Stimulated activated CD8-positive, alpha-beta memory T cell treated with anti-CD3 and anti-CD28 coated beads, Interleukin-12 subunit alpha, Interleukin-12 subunit beta, amount 100 ng/mL, for 4 hours (primary cell): Measurements from ENCODE around the gene XKR3.
"Not testable (repeated sequence)": the region's sequence is repeated elsewhere in the genome, so short reads cannot be mapped to it uniquely, and the experiment has no call there.

Experiments used
- DNase-seq: peaks from one replicate; pipeline ENCODE4 v3.0.0-alpha.2; 2020; ENCODE audit warnings: low read depth

The XKR3 gene

GRCh38 chr22:16824716-16825687 is at the start of gene XKR3:
XKR3 (minus strand) TSS chr22:16825411; CDS start chr22:16808073, 17,338 bp downstream.
- DNase-seq = no peak

- not testable (repeated sequence) for DNase-seq
Observed at GRCh38 chr22:16869640-16870039, 44.4 kb upstream of the XKR3 start.

- no peak for DNase-seq
Observed at GRCh38 chr22:16866167-16866566, 41.0 kb upstream of the XKR3 start.

- not testable (repeated sequence) for DNase-seq
Observed at GRCh38 chr22:16856851-16857250, 31.6 kb upstream of the XKR3 start.

GRCh38 chr22:16854631-16855030 is 29.4 kb upstream of the XKR3 start:
- DNase-seq = no peak

GRCh38 chr22:16851268-16851996 is 26.2 kb upstream of the XKR3 start:
- DNase-seq = not testable (repeated sequence)

- no peak for DNase-seq
Observed at GRCh38 chr22:16847271-16847670, 22.1 kb upstream of the XKR3 start.

GRCh38 chr22:16845881-16846280 is 20.7 kb upstream of the XKR3 start:
- no peak for DNase-seq

- DNase-seq = no peak
Observed at GRCh38 chr22:16845465-16845864, 20.3 kb upstream of the XKR3 start.

GRCh38 chr22:16844529-16844928 is 19.3 kb upstream of the XKR3 start:
- no peak for DNase-seq

- no peak for DNase-seq
Observed at GRCh38 chr22:16838073-16838472, 12.9 kb upstream of the XKR3 start.

GRCh38 chr22:16834971-16835370 is 9.8 kb upstream of the XKR3 start:
- no peak for DNase-seq

GRCh38 chr22:16831257-16831656 is 6.0 kb upstream of the XKR3 start:
- no peak for DNase-seq

- DNase-seq = no peak
Observed at GRCh38 chr22:16829985-16830384, 4.8 kb upstream of the XKR3 start.

- no peak for DNase-seq
Observed at GRCh38 chr22:16828876-16829275, 3.7 kb upstream of the XKR3 start.

- DNase-seq = no peak
Observed at GRCh38 chr22:16827506-16827905, 2.3 kb upstream of the XKR3 start.

GRCh38 chr22:16819249-16819648 is 6.0 kb downstream of the XKR3 start:
- DNase-seq = no peak

- no peak for DNase-seq
Observed at GRCh38 chr22:16818538-16818937, 6.7 kb downstream of the XKR3 start.

- DNase-seq = no peak
Observed at GRCh38 chr22:16815073-16815472, 10.1 kb downstream of the XKR3 start.

- DNase-seq = no peak
Observed at GRCh38 chr22:16810188-16810802, 14.9 kb downstream of the XKR3 start.

- DNase-seq = no peak
Observed at GRCh38 chr22:16808744-16809143, 16.5 kb downstream of the XKR3 start.

GRCh38 chr22:16807109-16807508 is 18.1 kb downstream of the XKR3 start:
- no peak for DNase-seq

- no peak for DNase-seq
Observed at GRCh38 chr22:16806401-16806800, 18.8 kb downstream of the XKR3 start.
